GM21526 (cell line): ENCODE results near the gene FAM81A.
"Not testable (repeated sequence)": the region's sequence is repeated elsewhere in the genome, so short reads cannot be mapped to it uniquely, and the experiment has no call there.

Experiments used
- ATAC-seq: cut with Tn5 transposase; IDR thresholded peaks from one replicate; pipeline ENCODE4 v1.9.1; 2021; ENCODE audit warnings: moderate library complexity; ENCODE audit not compliant: unreplicated experiment, low FRiP score

The FAM81A gene

GRCh38 chr15:59473226-59473625 lies 35.2 kb downstream of the FAM81A start:
- no peak for ATAC-seq

- not testable (repeated sequence) for ATAC-seq
Measured at GRCh38 chr15:59475161-59475560, 37.2 kb downstream of the FAM81A start.

- ATAC-seq: no peak
Measured at GRCh38 chr15:59484399-59484798, 46.4 kb downstream of the FAM81A start.

GRCh38 chr15:59485036-59485435 lies 47.0 kb downstream of the FAM81A start:
- no peak for ATAC-seq

- not testable (repeated sequence) for ATAC-seq
Measured at GRCh38 chr15:59489485-59489884, 51.5 kb downstream of the FAM81A start.

- no peak for ATAC-seq
Measured at GRCh38 chr15:59491062-59491461, 53.1 kb downstream of the FAM81A start.

- no peak for ATAC-seq
Measured at GRCh38 chr15:59492389-59493377, 54.7 kb downstream of the FAM81A start.

- no peak for ATAC-seq
Measured at GRCh38 chr15:59501597-59501996, 63.6 kb downstream of the FAM81A start.

GRCh38 chr15:59515190-59515589 lies 77.2 kb downstream of the FAM81A start:
- no peak for ATAC-seq

- ATAC-seq: no peak
Measured at GRCh38 chr15:59516655-59517461, 78.9 kb downstream of the FAM81A start.

GRCh38 chr15:59519329-59519728 lies 81.3 kb downstream of the FAM81A start:
- ATAC-seq: no peak

GRCh38 chr15:59521443-59521842 lies 83.5 kb downstream of the FAM81A start:
- no peak for ATAC-seq

GRCh38 chr15:59522988-59523461 lies 85.0 kb downstream of the FAM81A start:
- no peak for ATAC-seq

GRCh38 chr15:59523702-59524101 lies 85.7 kb downstream of the FAM81A start:
- no peak for ATAC-seq

GRCh38 chr15:59524331-59524731 lies 86.3 kb downstream of the FAM81A start:
- no peak for ATAC-seq

- not testable (repeated sequence) for ATAC-seq
Measured at GRCh38 chr15:59526466-59526865, 88.5 kb downstream of the FAM81A start.

- ATAC-seq: no peak
Measured at GRCh38 chr15:59528429-59528828, 90.4 kb downstream of the FAM81A start.

- ATAC-seq: no peak
Measured at GRCh38 chr15:59528961-59529402, 91.0 kb downstream of the FAM81A start.

GRCh38 chr15:59531066-59531675 lies 93.2 kb downstream of the FAM81A start:
- ATAC-seq: no peak

- ATAC-seq: no peak
Measured at GRCh38 chr15:59532770-59533379, 94.9 kb downstream of the FAM81A start.
